Measurements from ENCODE around the gene GALNT4. TPM values are rescaled to one million over a fixed set of nuclear protein-coding genes. Genes with fewer than 3 reads are reported as not detected.

The GALNT4 gene
- total RNA-seq, 1 donor from 2014 or later, result 6.9 TPM

DNA sequence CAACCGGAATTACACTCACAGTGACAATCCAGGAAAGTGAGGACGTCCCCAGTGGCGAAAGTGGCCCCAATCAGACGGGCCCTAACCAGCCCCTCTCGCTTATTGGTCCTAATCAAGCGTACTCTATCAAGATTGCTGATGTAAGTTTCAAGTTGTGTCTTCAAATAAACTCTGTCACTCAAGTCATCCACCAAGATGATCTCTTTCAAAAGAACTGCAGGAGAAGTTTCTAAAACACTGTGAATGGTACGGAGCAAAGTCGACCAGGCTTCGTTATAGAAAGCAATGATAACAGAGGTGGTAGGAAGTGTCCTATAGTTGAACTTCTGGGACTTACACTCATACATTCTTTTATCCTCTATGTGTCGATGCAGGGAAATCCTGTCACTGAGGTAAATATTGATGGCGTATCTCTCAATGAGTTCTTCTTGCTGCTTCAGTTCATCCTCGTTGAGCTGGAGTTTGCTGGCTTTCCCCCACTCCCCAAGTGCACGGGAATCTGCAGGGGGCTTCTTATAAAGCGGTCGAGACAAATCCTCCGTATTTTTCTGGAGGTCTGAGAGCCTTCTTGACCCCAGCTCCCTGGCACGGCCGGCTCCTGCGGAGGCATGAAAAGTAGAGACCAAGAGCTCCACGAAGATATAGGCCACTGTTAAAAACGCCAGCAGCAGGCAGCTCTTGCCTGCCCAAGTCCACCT is 604 bp downstream of the GALNT4 start:
- Mint-ChIP-seq H3K27ac (peak overlapping the region; percentile 94), H3K9me3 (no peaks in the 10 kb centered on the region), H3K4me3 (peak overlapping the region; percentile 98), H3K4me1 (peaks cover 46% of the 10 kb centered on the region), H3K36me3 (ENCODE audit: low read depth) (peaks cover 38% of the 10 kb centered on the region), H3K27me3 (no peaks in the 10 kb centered on the region)
- intact Hi-C loops (cut with micrococcal nuclease), result loop anchor here (1.0 to 2.0 kb wide), 6 partner anchors 29 to 1489 kb away; a partner anchor contains a TSS
- DNase-seq, result no peak

- no peak for DNase-seq
- Mint-ChIP-seq H3K4me1 (peaks cover 48% of the 10 kb centered on the region), H3K27me3 (no peaks in the 10 kb centered on the region), H3K9me3 (no peaks in the 10 kb centered on the region), H3K36me3 (ENCODE audit: low read depth) (peaks cover 42% of the 10 kb centered on the region), H3K4me3 (peak overlapping the region; percentile 98), H3K27ac (peak overlapping the region; percentile 94)
- intact Hi-C loops (cut with micrococcal nuclease), result no loop called here
Observed at GRCh38 chr12:89523393-89523792, 1.2 kb downstream of the GALNT4 start.

DNA sequence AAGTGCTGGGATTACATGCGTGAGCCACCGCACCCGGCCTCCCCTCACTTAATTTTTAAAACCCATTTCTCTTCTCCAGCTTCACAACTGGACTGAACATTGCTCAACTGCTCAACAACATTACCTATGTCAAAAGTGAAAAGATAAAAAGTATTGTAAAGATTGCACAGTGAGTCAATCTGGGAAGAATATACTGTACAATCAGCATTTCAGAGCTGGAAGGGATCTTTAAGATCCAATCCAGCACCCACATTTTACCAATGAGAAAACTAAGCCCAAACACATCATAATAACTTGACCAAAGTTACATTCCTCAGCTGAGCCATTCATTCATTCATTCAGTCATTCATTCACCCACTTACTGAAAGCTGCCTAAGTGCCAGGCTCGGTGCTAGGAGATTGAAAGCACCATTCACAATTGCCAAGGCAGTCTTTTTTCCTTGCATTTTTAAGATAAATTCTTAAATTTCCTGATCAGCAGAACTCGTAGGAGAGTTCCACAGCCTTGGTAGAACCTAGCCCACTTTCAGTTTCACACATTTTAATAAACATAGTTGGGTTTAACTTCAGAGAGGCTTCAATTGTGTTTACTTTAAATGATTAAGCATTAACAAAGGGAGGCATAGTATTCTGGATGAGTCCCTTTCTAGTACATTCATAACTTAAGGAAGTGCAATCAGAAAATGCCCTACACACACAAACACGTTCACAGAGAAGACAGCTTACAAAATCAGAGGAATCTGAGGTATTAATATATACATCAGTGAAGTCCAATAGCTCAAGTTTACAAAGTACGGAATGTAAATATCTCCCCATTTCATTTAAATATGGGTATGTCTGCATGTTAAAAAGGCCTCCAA is 3.0 kb downstream of the GALNT4 start:
- Mint-ChIP-seq H3K4me1 (peaks cover 45% of the 10 kb centered on the region), H3K36me3 (ENCODE audit: low read depth) (peaks cover 46% of the 10 kb centered on the region), H3K27ac (peak overlapping the region; percentile 40), H3K4me3 (peak overlapping the region; percentile 66), H3K9me3 (no peaks in the 10 kb centered on the region), H3K27me3 (no peaks in the 10 kb centered on the region)
- intact Hi-C loops (cut with micrococcal nuclease), result no loop called here
- DNase-seq, result no peak

DNA sequence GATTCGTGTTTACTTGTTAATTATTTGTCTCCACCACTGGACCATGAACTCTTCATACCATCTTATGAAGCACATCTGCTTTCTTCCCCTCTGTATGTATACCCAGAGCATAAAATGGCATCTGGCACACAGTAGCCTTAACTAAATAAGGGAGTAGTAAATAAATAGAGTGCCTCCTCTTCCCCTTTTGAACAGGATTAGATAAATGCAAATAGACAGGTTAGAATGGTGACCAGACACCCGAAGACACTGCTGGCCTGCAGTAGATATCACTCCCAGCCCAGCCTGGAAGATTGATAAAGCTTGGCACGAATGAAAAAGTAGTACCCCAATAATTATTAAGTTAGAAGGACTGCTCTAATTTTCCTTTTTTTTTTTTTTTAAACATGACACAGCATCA is 6.9 kb downstream of the GALNT4 start:
- no peak overlapping the region for H3K27ac Mint-ChIP-seq
- no peak overlapping the region for H3K4me3 Mint-ChIP-seq

DNA sequence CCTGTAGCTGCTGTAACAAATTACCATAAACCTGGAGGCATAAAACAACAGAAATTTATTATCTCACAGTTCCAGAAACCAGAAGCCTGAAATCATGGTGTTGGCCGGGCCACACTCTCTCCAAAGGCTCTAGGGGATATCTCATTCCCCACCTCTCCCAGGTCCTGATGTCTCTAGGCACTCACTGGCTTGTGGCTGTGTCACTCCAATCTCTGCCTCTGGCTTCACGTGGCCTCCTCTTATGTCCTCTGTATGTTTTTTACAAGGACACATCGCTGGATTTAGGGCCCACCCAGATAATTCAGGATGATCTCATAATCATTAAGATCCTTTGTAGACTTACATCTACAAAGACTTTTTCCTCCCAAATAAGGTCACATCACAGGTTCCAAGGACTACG is 8.0 kb downstream of the GALNT4 start:
- peaks cover 21% of the 10 kb centered on the region for H3K4me1 Mint-ChIP-seq
- DNase-seq, result no peak
- no peak overlapping the region for H3K4me3 Mint-ChIP-seq
- intact Hi-C loops (cut with micrococcal nuclease), result no loop called here
- no peaks in the 10 kb centered on the region for H3K9me3 Mint-ChIP-seq
- H3K27me3 Mint-ChIP-seq, result no peaks in the 10 kb centered on the region
- peaks cover 19% of the 10 kb centered on the region for H3K36me3 Mint-ChIP-seq (ENCODE audit: low read depth)
- H3K27ac Mint-ChIP-seq, result no peak overlapping the region

More for the DNA sequence above, 6.9 kb downstream of the GALNT4 start:
- H3K4me1 Mint-ChIP-seq, result peaks cover 27% of the 10 kb centered on the region
- peaks cover 28% of the 10 kb centered on the region for H3K36me3 Mint-ChIP-seq (ENCODE audit: low read depth)
- no peak for DNase-seq
- H3K9me3 Mint-ChIP-seq, result no peaks in the 10 kb centered on the region
- intact Hi-C loops (cut with micrococcal nuclease), result no loop called here
- no peaks in the 10 kb centered on the region for H3K27me3 Mint-ChIP-seq

- DNase-seq, result peak; percentile 64
- intact Hi-C loops (cut with micrococcal nuclease), result no loop called here
- H3K9me3 Mint-ChIP-seq, result no peaks in the 10 kb centered on the region
- peaks cover 14% of the 10 kb centered on the region for H3K4me1 Mint-ChIP-seq
- no peak overlapping the region for H3K27ac Mint-ChIP-seq
- peaks cover 16% of the 10 kb centered on the region for H3K36me3 Mint-ChIP-seq (ENCODE audit: low read depth)
- no peaks in the 10 kb centered on the region for H3K27me3 Mint-ChIP-seq
- H3K4me3 Mint-ChIP-seq, result no peak overlapping the region
Observed at GRCh38 chr12:89514751-89515150, 9.8 kb downstream of the GALNT4 start.

DNA sequence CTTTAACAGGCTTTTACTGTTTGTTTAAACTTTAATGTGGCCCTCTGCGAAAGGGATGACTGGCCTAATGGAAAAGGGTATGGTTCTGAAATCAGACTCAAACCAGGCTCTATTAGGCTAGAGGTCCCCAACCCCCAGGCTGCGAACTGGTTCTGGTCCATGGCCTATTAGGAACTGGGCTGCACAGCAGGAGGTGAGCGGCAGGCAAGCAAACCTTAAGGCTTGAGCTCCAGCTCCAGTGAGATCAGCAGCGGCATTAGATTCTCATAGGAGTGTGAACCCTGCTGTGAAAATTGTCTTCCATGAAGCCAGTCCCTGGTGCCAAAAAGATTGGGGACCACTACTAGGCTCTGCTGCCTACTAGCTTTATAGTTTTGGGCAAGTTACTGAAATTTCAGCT is 11.1 kb downstream of the GALNT4 start:
- Mint-ChIP-seq H3K9me3 (no peaks in the 10 kb centered on the region), H3K4me3 (no peak overlapping the region), H3K4me1 (peaks cover 9% of the 10 kb centered on the region), H3K27me3 (no peaks in the 10 kb centered on the region), H3K36me3 (ENCODE audit: low read depth) (peaks cover 14% of the 10 kb centered on the region), H3K27ac (no peak overlapping the region)
- intact Hi-C loops (cut with micrococcal nuclease), result no loop called here
- DNase-seq, result no peak

GRCh38 chr12:89507015-89507824 is 17.4 kb downstream of the GALNT4 start:
- Mint-ChIP-seq H3K4me1 (peaks cover 8% of the 10 kb centered on the region), H3K36me3 (ENCODE audit: low read depth) (peaks cover 11% of the 10 kb centered on the region), H3K4me3 (no peak overlapping the region), H3K9me3 (no peaks in the 10 kb centered on the region), H3K27ac (no peak overlapping the region), H3K27me3 (no peaks in the 10 kb centered on the region)
- no peak for DNase-seq
- intact Hi-C loops (cut with micrococcal nuclease), result no loop called here

GRCh38 chr12:89506050-89506449 is 18.5 kb downstream of the GALNT4 start:
- no peaks in the 10 kb centered on the region for H3K9me3 Mint-ChIP-seq
- intact Hi-C loops (cut with micrococcal nuclease), result no loop called here
- no peaks in the 10 kb centered on the region for H3K27me3 Mint-ChIP-seq
- no peak overlapping the region for H3K27ac Mint-ChIP-seq
- H3K4me1 Mint-ChIP-seq, result peaks cover 13% of the 10 kb centered on the region
- DNase-seq, result no peak
- H3K4me3 Mint-ChIP-seq, result no peak overlapping the region
- H3K36me3 Mint-ChIP-seq (ENCODE audit: low read depth), result peaks cover 15% of the 10 kb centered on the region

- H3K27me3 Mint-ChIP-seq, result no peaks in the 10 kb centered on the region
- H3K27ac Mint-ChIP-seq, result no peak overlapping the region
- intact Hi-C loops (cut with micrococcal nuclease), result no loop called here
- no peak overlapping the region for H3K4me3 Mint-ChIP-seq
- no peak for DNase-seq
- peaks cover 13% of the 10 kb centered on the region for H3K4me1 Mint-ChIP-seq
- no peaks in the 10 kb centered on the region for H3K9me3 Mint-ChIP-seq
- peaks cover 8% of the 10 kb centered on the region for H3K36me3 Mint-ChIP-seq (ENCODE audit: low read depth)
Observed at GRCh38 chr12:89504560-89505346, 19.8 kb downstream of the GALNT4 start.

DNA sequence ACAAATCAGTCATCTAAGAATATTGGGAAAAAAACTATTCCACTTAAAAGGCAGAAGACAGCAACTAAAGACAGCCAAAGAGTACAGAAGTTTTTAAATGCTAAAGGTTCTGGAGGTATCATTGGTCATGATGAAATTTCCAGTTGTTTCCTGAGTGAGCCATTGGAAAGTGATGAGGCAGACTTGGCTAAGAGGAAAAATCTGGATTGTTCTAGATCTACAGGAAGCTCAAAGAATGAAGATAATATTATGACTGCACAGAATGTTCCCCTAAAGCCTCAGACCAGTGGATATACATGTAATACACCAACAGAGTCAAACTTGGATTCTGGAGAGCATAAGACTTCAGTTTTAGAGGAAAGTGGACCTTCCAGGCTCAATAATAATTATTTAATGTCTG is 22.8 kb downstream of the GALNT4 start:
- H3K4me3 Mint-ChIP-seq, result no peak overlapping the region
- no peaks in the 10 kb centered on the region for H3K9me3 Mint-ChIP-seq
- H3K4me1 Mint-ChIP-seq, result peaks cover 13% of the 10 kb centered on the region
- H3K27me3 Mint-ChIP-seq, result no peaks in the 10 kb centered on the region
- H3K27ac Mint-ChIP-seq, result no peak overlapping the region
- DNase-seq, result no peak
- intact Hi-C loops (cut with micrococcal nuclease), result no loop called here
- H3K36me3 Mint-ChIP-seq (ENCODE audit: low read depth), result peaks cover 10% of the 10 kb centered on the region

DNA sequence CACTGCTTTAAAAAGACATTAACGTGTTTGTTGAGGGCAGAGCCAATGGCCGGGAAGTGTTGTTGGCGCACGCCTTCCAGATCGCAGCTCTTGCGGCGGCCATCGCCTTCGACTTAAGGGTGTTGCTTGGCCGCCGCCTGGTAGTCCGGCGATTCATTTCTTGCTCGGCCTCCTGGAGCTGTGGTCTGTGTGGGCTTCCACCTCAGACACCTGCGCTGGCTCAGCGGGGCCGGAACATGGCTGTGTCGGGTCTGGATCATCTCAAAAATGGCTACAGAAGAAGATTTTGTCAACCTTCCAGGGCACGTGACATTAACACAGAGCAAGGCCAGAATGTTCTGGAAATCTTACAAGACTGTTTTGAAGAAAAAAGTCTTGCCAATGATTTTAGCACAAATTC is 24.7 kb downstream of the GALNT4 start:
- intact Hi-C loops (cut with micrococcal nuclease), result no loop called here
- no peak overlapping the region for H3K27ac Mint-ChIP-seq
- H3K27me3 Mint-ChIP-seq, result no peaks in the 10 kb centered on the region
- no peak for DNase-seq
- H3K36me3 Mint-ChIP-seq (ENCODE audit: low read depth), result peaks cover 12% of the 10 kb centered on the region
- peaks cover 11% of the 10 kb centered on the region for H3K4me1 Mint-ChIP-seq
- H3K4me3 Mint-ChIP-seq, result no peak overlapping the region
- no peaks in the 10 kb centered on the region for H3K9me3 Mint-ChIP-seq

DNA sequence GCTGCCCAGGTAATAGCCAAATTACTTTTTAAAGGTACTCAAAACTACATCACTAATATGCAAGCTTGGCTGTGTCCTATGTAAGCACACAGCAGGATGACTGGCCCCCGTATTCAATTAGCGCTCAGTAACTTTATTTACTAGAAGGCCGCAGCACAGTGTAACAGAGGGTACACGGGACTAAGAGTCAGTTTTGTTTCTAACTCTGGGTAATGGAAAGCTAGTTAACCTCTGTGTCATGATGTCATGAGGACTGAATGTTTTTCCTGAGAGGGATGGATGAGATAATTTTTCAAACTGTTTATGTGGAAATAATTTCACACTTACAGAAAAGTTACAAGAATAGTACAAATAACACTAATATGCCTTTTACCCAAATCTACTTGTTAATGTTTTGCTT is 27.1 kb downstream of the GALNT4 start:
- intact Hi-C loops (cut with micrococcal nuclease), result no loop called here
- Mint-ChIP-seq H3K4me3 (no peak overlapping the region), H3K9me3 (no peaks in the 10 kb centered on the region), H3K4me1 (peaks cover 18% of the 10 kb centered on the region), H3K27ac (no peak overlapping the region), H3K27me3 (no peaks in the 10 kb centered on the region), H3K36me3 (ENCODE audit: low read depth) (peaks cover 24% of the 10 kb centered on the region)
- DNase-seq, result no peak

Measured in activated CD4-positive, alpha-beta T cell treated with anti-CD3 and anti-CD28 coated beads, Interleukin-2, amount 10 ng/mL, durations not matched to agents 24 days and 14 days (primary cell).